H1 (cell line): ENCODE results near the gene PI4KA. TPM values are rescaled to one million over a fixed set of nuclear protein-coding genes. Genes with fewer than 3 reads are reported as not detected.

Source experiments
- CTCF ChIA-PET: fragments of 300-600 bp; sonication (Branson Sonifier 250); formaldehyde crosslinking; loops from one replicate; lab custom pipeline; 2021; ENCODE audit not compliant: partially characterized antibody; lab: Charles Lee
- POLR2A ChIA-PET: fragments of 300-600 bp; sonication (Branson Sonifier 250); formaldehyde crosslinking; loops from one replicate; lab custom pipeline; 2021; ENCODE audit warnings: inconsistent platforms; ENCODE audit not compliant: partially characterized antibody; lab: Charles Lee
- DNase-seq, 2 experiments: peaks; one replicate each; pipeline versions ENCODE4 v3.0.0 to v3.0.0-alpha.2; 2010 to 2022; ENCODE audit warnings: low spot score in 2 of 2, low read depth in 1 of 2, mixed read lengths in 1 of 2
- FAIRE-seq: peaks from 2 replicates; lab custom pipeline; 2011; peaks lifted over from hg19 to GRCh38; lab: Jason Lieb, UNC
- H2AFZ ChIP-seq: 2 replicates; pipeline ENCODE4 v1.8.1; 2012; ENCODE audit warnings: low read length, inconsistent platforms
- H2AK5ac ChIP-seq: 2 replicates; pipeline ENCODE4 v1.6.1; 2013; ENCODE audit warnings: low read depth, low read length
- H2BK120ac ChIP-seq: replicated peaks from 2 replicates; pipeline ENCODE3; 2013; ENCODE audit warnings: low read depth, low read length, inconsistent platforms
- H2BK12ac ChIP-seq: 2 replicates; pipeline ENCODE4 v1.6.1; 2013; ENCODE audit warnings: low read depth, low read length
- H2BK15ac ChIP-seq: 2 replicates; pipeline ENCODE4 v1.6.1; 2013; ENCODE audit warnings: low read length
- H2BK20ac ChIP-seq: 2 replicates; pipeline ENCODE4 v1.6.1; 2013; ENCODE audit warnings: low read length
- H2BK5ac ChIP-seq: 2 replicates; pipeline ENCODE4 v1.6.1; 2013; ENCODE audit warnings: low read depth, low read length
- H3K14ac ChIP-seq: 2 replicates; pipeline ENCODE4 v1.6.1; 2013; ENCODE audit warnings: inconsistent platforms; ENCODE audit not compliant: insufficient read length
- H3K18ac ChIP-seq: 2 replicates; pipeline ENCODE4 v1.6.1; 2013; ENCODE audit warnings: low read length; ENCODE audit errors: extremely low read depth
- H3K23ac ChIP-seq: 2 replicates; pipeline ENCODE4 v1.6.1; 2013; ENCODE audit warnings: inconsistent platforms; ENCODE audit not compliant: insufficient read length
- H3K23me2 ChIP-seq: 2 replicates; pipeline ENCODE4 v1.6.1; 2013; ENCODE audit warnings: low read depth, low read length
- H3K27ac ChIP-seq: 2 replicates; pipeline ENCODE4 v1.6.1; 2011; ENCODE audit warnings: low read depth, low read length, inconsistent platforms
- H3K27me3 ChIP-seq, 4 experiments: replicated peaks in 1 of 4; 1 replicate in 1 of 4; 2 replicates in 3 of 4; pipeline versions ENCODE4 v1.6.1 to v1.8.1; 2011 to 2013; ENCODE audit warnings: low read length in 3 of 4, mild to moderate bottlenecking in 3 of 4, inconsistent platforms in 2 of 4, mixed read lengths in 2 of 4, moderate library complexity in 1 of 4; ENCODE audit not compliant: control insufficient read depth in 3 of 4, insufficient read depth in 3 of 4; ENCODE audit errors: extremely low read depth in 1 of 4
- H3K36me3 ChIP-seq, 4 experiments: 2 replicates each; pipeline versions ENCODE4 v1.6.1 to v1.8.1; 2011 to 2013; ENCODE audit warnings: mild to moderate bottlenecking in 4 of 4, low read length in 3 of 4, moderate library complexity in 2 of 4, control low read depth in 1 of 4, inconsistent platforms in 1 of 4; ENCODE audit not compliant: insufficient read depth in 4 of 4, control insufficient read depth in 2 of 4
- H3K4ac ChIP-seq: replicated peaks from 2 replicates; pipeline ENCODE3; 2013; ENCODE audit warnings: low read length, low read depth, mixed read lengths, inconsistent platforms; ENCODE audit not compliant: insufficient read length
- H3K4me1 ChIP-seq, 4 experiments: replicated peaks in 1 of 4; 1 replicate in 1 of 4; 2 replicates in 3 of 4; pipeline versions ENCODE4 v1.6.1 to v1.8.1; 2011 to 2013; ENCODE audit warnings: low read length in 3 of 4, inconsistent platforms in 2 of 4, mixed read lengths in 1 of 4; ENCODE audit not compliant: insufficient read depth in 4 of 4, control insufficient read depth in 3 of 4
- H3K4me2 ChIP-seq, 2 experiments: 2 replicates each; pipeline versions ENCODE4 v1.6.1 to v1.8.1; 2011 to 2013; ENCODE audit warnings: low read depth in 2 of 2, low read length in 2 of 2, control low read depth in 1 of 2, inconsistent platforms in 1 of 2, mild to moderate bottlenecking in 1 of 2; ENCODE audit not compliant: insufficient read depth in 1 of 2
- H3K4me3 ChIP-seq, 4 experiments: fragments of 200-600, 300-600 bp in 1 of 4; sonication (generic), shearing (Covaris generic), sonication (Bioruptor Twin) in 1 of 4; 2 replicates each; pipeline versions ENCODE4 v1.5.1 to v1.8.1; 2011 to 2016; ENCODE audit warnings: low read length in 4 of 4, low read depth in 3 of 4, control low read depth in 2 of 4, inconsistent platforms in 2 of 4, mild to moderate bottlenecking in 2 of 4, mixed read lengths in 1 of 4, moderate library complexity in 1 of 4; ENCODE audit not compliant: insufficient read depth in 2 of 4; ENCODE audit errors: extremely low read depth in 1 of 4
- H3K56ac ChIP-seq: replicated peaks from 2 replicates; pipeline ENCODE3; 2013; ENCODE audit warnings: low read depth, mild to moderate bottlenecking, mixed read lengths, low read length, inconsistent platforms; ENCODE audit not compliant: insufficient read length
- H3K79me1 ChIP-seq: 2 replicates; pipeline ENCODE4 v1.6.1; 2013; ENCODE audit warnings: low read depth, low read length, control low read depth
- H3K79me2 ChIP-seq, 2 experiments: 2 replicates each; pipeline versions ENCODE4 v1.6.1 to v1.8.1; 2012 to 2013; ENCODE audit warnings: low read length in 2 of 2, mild to moderate bottlenecking in 2 of 2, inconsistent platforms in 1 of 2; ENCODE audit not compliant: insufficient read depth in 2 of 2, control insufficient read depth in 1 of 2
- H3K9ac ChIP-seq, 4 experiments: replicated peaks in 1 of 4; 1 replicate in 1 of 4; 2 replicates in 3 of 4; pipeline versions ENCODE4 v1.6.1 to v1.8.1; 2011 to 2013; ENCODE audit warnings: low read depth in 3 of 4, low read length in 3 of 4, control low read depth in 2 of 4, mild to moderate bottlenecking in 2 of 4, moderate library complexity in 2 of 4, inconsistent platforms in 1 of 4; ENCODE audit errors: extremely low read depth in 1 of 4
- H3K9me3 ChIP-seq, 2 experiments: 2 replicates each; pipeline versions ENCODE4 v1.6.1 to v1.8.1; 2012 to 2013; ENCODE audit warnings: mild to moderate bottlenecking in 2 of 2, moderate library complexity in 2 of 2, control low read depth in 1 of 2, inconsistent platforms in 1 of 2, low read depth in 1 of 2, low read length in 1 of 2, mixed read lengths in 1 of 2; ENCODE audit not compliant: insufficient read depth in 2 of 2
- H4K20me1 ChIP-seq, 2 experiments: replicated peaks in 1 of 2; 2 replicates each; pipeline versions ENCODE3 to v1.8.1; 2011 to 2013; ENCODE audit warnings: inconsistent platforms in 2 of 2, low read length in 2 of 2, mild to moderate bottlenecking in 1 of 2; ENCODE audit not compliant: insufficient read depth in 2 of 2, control insufficient read depth in 1 of 2
- H4K5ac ChIP-seq: 2 replicates; pipeline ENCODE4 v1.6.1; 2013; ENCODE audit warnings: low read length, low read depth, mixed read lengths, inconsistent platforms; ENCODE audit not compliant: insufficient read length
- H4K8ac ChIP-seq: 2 replicates; pipeline ENCODE4 v1.8.0; 2013; ENCODE audit warnings: mild to moderate bottlenecking, moderate library complexity, low read length, inconsistent platforms; ENCODE audit not compliant: insufficient read depth; ENCODE audit errors: extremely low read depth
- H4K91ac ChIP-seq: replicated peaks from 2 replicates; pipeline ENCODE3; 2013; ENCODE audit warnings: low read length, mixed read lengths, inconsistent platforms; ENCODE audit not compliant: insufficient read length
- BCL11A ChIP-seq, 2 experiments: IDR thresholded peaks; one replicate each; pipeline ENCODE4 v1.6.1; 2011; ENCODE audit warnings: low read depth in 2 of 2, low read length in 2 of 2, mild to moderate bottlenecking in 2 of 2
- CHD1 ChIP-seq: IDR thresholded peaks from 2 replicates; pipeline ENCODE4 v1.6.1; 2012; ENCODE audit warnings: low read depth, low read length, improper control_type of control experiment
- CHD2 ChIP-seq: IDR thresholded peaks from 2 replicates; pipeline ENCODE4 v1.6.1; 2012; ENCODE audit warnings: low read length, improper control_type of control experiment
- PHF8 ChIP-seq: fragments of 200-600 bp; sonication (generic); conservative IDR thresholded peaks from 2 replicates; pipeline ENCODE4 v1.7.1; 2012; ENCODE audit warnings: low read depth, mild to moderate bottlenecking, inconsistent platforms, low read length, moderate library complexity
- RFX5 ChIP-seq: IDR thresholded peaks from 2 replicates; pipeline ENCODE4 v1.6.1; 2011; ENCODE audit warnings: low read depth, low read length, improper control_type of control experiment, borderline replicate concordance
- WGBS, 2 experiments: shearing (Covaris generic) in 1 of 2; methylation state at CpG; one replicate each; pipeline versions ENCODE4 v1.1.6 to v1.1.7; 2013 to 2015; ENCODE audit warnings: low lambda C conversion rate in 2 of 2, mixed read lengths in 2 of 2, inconsistent platforms in 1 of 2, low coverage in 1 of 2, missing lambda C conversion rate in 1 of 2; ENCODE audit not compliant: insufficient replicate concordance in 2 of 2, insufficient coverage in 1 of 2, insufficient read length in 1 of 2; ENCODE audit errors: extremely low coverage in 1 of 2, missing lambda C conversion rate in 1 of 2; 5-methylcytosine and 5-hydroxymethylcytosine counted together
- polyA plus RNA-seq, 7 experiments: library from polyadenylated mRNA; depleted of rRNA in 3 of 7; stranded (reverse) in 5 of 7; unstranded in 2 of 7; fragments of >200 nt in 5 of 7; fragments of 200-250 nt in 2 of 7; gene quantifications; 1 replicate in 5 of 7; 2 replicates in 1 of 7; 4 replicates in 1 of 7; pipeline versions ENCODE4 v1.2.1 to v1.2.3, GENCODE V29; 2011 to 2013; ENCODE audit warnings: missing spikeins in 2 of 7, mixed read lengths in 2 of 7
- total RNA-seq: library from RNA; stranded (reverse); fragmentation: NEBNext Ultra II Directional; extraction: Animal tissue kit (Norgen Biotek cat#: 25700); gene quantifications from 2 replicates; pipeline ENCODE4 v1.2.1, GENCODE V29; 2021
- TF ChIP-seq, protein P1 (sequence below): IDR thresholded peaks from 2 replicates; pipeline ENCODE4 v1.6.1; 2012; ENCODE audit warnings: low read length, inconsistent platforms
- TF ChIP-seq, protein P2 (sequence below), 3 experiments: IDR thresholded peaks; 1 replicate in 2 of 3; 2 replicates in 1 of 3; pipeline versions ENCODE4 v1.5.1 to v1.6.1; 2011; ENCODE audit warnings: low read length in 3 of 3, mild to moderate bottlenecking in 3 of 3, inconsistent platforms in 2 of 3, low read depth in 1 of 3, moderate library complexity in 1 of 3; ENCODE audit not compliant: insufficient read depth in 1 of 3; ENCODE audit errors: control extremely low read depth in 1 of 3

PI4KA gene
- total and polyA plus RNA-seq, 2 of the 8 experiments (the other 6 are each of a cell fraction or from before 2014, with no cell fraction given): 22.5 to 37.7 TPM

GRCh38 chr22:20868025-20868962 lies 9.7 kb upstream of the PI4KA start:
- no peaks in the 10 kb centered on the region; the same call in none of the 2 replicates for H3K79me1 ChIP-seq
- FAIRE-seq: no peak
- POLR2A ChIA-PET: no interaction called here
- TF ChIP-seq PHF8: no peak
- no peak for TF ChIP-seq CHD2
- TF ChIP-seq RFX5: no peak
- TF ChIP-seq BCL11A (IDR thresholded peaks at IDR 0.05; ENCODE audit: low read depth in 2 of 2, low read length in 2 of 2): no peak
- TF ChIP-seq, protein P1, sequence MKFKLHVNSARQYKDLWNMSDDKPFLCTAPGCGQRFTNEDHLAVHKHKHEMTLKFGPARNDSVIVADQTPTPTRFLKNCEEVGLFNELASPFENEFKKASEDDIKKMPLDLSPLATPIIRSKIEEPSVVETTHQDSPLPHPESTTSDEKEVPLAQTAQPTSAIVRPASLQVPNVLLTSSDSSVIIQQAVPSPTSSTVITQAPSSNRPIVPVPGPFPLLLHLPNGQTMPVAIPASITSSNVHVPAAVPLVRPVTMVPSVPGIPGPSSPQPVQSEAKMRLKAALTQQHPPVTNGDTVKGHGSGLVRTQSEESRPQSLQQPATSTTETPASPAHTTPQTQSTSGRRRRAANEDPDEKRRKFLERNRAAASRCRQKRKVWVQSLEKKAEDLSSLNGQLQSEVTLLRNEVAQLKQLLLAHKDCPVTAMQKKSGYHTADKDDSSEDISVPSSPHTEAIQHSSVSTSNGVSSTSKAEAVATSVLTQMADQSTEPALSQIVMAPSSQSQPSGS: no peak
- TF ChIP-seq, protein P2, sequence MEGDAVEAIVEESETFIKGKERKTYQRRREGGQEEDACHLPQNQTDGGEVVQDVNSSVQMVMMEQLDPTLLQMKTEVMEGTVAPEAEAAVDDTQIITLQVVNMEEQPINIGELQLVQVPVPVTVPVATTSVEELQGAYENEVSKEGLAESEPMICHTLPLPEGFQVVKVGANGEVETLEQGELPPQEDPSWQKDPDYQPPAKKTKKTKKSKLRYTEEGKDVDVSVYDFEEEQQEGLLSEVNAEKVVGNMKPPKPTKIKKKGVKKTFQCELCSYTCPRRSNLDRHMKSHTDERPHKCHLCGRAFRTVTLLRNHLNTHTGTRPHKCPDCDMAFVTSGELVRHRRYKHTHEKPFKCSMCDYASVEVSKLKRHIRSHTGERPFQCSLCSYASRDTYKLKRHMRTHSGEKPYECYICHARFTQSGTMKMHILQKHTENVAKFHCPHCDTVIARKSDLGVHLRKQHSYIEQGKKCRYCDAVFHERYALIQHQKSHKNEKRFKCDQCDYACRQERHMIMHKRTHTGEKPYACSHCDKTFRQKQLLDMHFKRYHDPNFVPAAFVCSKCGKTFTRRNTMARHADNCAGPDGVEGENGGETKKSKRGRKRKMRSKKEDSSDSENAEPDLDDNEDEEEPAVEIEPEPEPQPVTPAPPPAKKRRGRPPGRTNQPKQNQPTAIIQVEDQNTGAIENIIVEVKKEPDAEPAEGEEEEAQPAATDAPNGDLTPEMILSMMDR (IDR thresholded peaks at IDR 0.05; ENCODE audit: control extremely low read depth in 1 of 3, insufficient read depth in 1 of 3, low read depth in 1 of 3, low read length in 3 of 3): no peak
- no peak for TF ChIP-seq CHD1

More at GRCh38 chr22:20868025-20868962, 9.7 kb upstream of the PI4KA start:
- H3K23me2 ChIP-seq: no peaks in the 10 kb centered on the region
- no peak overlapping the region for H3K4me3 ChIP-seq
- no peak overlapping the region for H3K18ac ChIP-seq
- no peaks in the 10 kb centered on the region for H3K79me2 ChIP-seq
- H4K91ac ChIP-seq: no peak overlapping the region
- H2BK5ac ChIP-seq: no peak overlapping the region
- H2BK12ac ChIP-seq: no peak overlapping the region
- H3K4me2 ChIP-seq: no peak overlapping the region
- no peak overlapping the region for H3K4ac ChIP-seq
- H2AK5ac ChIP-seq: no peak overlapping the region
- H3K14ac ChIP-seq: no peak overlapping the region
- no peaks in the 10 kb centered on the region; a peak in 1 of 8 replicates for H3K36me3 ChIP-seq
- 82% methylated on average over 7 of the region's 7 CpGs; no CpG with 5 or more reads in 1 of the 2 experiments for WGBS, 2 experiments
- H4K20me1 ChIP-seq: peaks cover 1 to 6% of the 10 kb centered on the region in 2 experiments
- no peak overlapping the region for H3K56ac ChIP-seq
- H3K27ac ChIP-seq: no peak overlapping the region
- CTCF ChIA-PET: interaction anchor here (0.6 to 3.6 kb wide), 7 partner anchors 9 to 304 kb away, joined by 3 to 18 read pairs (median 4); no protein-coding TSS in a partner anchor
- H4K8ac ChIP-seq: no peak overlapping the region
- no peak overlapping the region for H3K9ac ChIP-seq
- no peak overlapping the region for H2BK15ac ChIP-seq
- H4K5ac ChIP-seq: no peak overlapping the region
- H3K9me3 ChIP-seq: no peaks in the 10 kb centered on the region
- no peak overlapping the region for H2BK120ac ChIP-seq
- H3K4me1 ChIP-seq: no peaks in the 10 kb centered on the region; a peak in 1 of 7 replicates
- no peaks in the 10 kb centered on the region for H3K27me3 ChIP-seq
- H2BK20ac ChIP-seq: no peak overlapping the region
- no peak overlapping the region for H3K23ac ChIP-seq
- H2AFZ ChIP-seq: no peak overlapping the region
- no peak for DNase-seq
